ENCODE results near the gene ANO1.

The ANO1 gene

DNA sequence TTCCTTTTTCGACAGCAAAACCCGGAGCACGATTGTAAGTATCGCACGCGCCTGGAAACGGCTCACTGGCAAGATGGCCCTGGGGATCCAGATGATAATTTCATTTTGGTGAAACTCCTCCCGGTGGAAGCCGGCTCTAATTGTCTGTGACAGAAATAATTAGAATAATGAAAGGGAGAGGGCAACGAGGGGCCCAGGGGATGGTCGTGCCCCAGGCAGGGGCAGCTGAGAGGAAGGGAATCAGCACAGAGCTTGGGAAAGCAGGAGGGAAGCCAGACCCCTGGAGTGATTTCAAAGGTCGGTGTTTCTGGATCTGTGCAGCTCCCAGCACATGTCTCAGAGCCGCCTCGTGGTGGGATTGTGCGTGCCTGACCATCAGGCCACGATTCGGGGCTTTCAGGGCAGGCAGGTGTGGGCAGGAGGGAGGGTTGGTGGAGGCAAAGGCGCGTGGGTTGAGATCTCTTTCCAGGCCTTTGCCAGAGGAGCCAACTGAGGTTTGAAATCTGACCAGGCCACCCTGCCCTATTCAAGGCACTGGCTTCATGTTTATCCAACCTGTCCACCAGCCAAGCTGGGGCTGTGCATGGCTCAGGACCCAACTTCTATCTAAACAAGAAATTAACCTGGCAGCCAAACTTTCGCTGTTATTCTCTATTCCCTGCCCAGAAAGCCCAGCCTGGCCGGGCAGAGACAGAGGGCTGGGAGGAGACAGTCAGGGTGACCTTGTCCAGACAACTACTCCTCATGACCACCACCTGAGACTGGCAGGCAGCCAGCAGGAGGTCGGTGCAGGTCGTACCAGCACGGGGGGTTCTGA is 27.8 kb downstream of the ANO1 start:
- TF ChIP-seq, protein P1, sequence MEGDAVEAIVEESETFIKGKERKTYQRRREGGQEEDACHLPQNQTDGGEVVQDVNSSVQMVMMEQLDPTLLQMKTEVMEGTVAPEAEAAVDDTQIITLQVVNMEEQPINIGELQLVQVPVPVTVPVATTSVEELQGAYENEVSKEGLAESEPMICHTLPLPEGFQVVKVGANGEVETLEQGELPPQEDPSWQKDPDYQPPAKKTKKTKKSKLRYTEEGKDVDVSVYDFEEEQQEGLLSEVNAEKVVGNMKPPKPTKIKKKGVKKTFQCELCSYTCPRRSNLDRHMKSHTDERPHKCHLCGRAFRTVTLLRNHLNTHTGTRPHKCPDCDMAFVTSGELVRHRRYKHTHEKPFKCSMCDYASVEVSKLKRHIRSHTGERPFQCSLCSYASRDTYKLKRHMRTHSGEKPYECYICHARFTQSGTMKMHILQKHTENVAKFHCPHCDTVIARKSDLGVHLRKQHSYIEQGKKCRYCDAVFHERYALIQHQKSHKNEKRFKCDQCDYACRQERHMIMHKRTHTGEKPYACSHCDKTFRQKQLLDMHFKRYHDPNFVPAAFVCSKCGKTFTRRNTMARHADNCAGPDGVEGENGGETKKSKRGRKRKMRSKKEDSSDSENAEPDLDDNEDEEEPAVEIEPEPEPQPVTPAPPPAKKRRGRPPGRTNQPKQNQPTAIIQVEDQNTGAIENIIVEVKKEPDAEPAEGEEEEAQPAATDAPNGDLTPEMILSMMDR (conservative IDR thresholded peaks at IDR 0.05), result no peak

GRCh38 chr11:70106757-70107156 is 28.6 kb downstream of the ANO1 start:
- H3K27ac ChIP-seq, result no peak overlapping the region
- TF ChIP-seq, protein P1 (conservative IDR thresholded peaks at IDR 0.05), result no peak

More for the DNA sequence above, 27.8 kb downstream of the ANO1 start:
- no peak overlapping the region for H3K27ac ChIP-seq

GRCh38 chr11:70107191-70107590 is 29.1 kb downstream of the ANO1 start:
- H3K27ac ChIP-seq, result no peak overlapping the region
- TF ChIP-seq, protein P1 (conservative IDR thresholded peaks at IDR 0.05), result no peak

DNA sequence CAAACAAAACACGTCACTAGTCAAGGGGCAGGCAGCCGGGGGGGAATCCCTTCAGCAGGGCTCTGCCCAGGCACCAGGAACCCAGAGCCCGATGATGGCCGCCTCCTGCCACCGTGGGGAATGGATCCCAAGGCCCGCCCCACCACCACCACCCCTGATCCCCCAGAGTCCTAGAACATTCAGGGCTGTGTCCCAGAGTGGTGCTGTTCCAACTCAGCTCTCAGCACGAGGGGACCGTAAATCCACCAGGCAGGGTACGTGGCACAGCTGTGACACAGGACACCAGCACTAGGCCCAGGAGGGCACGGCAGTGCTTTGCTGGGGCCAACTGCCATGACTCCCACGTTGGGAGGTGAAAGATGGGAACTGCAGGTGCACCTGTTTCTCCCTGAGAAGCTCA is 29.6 kb downstream of the ANO1 start:
- H3K27ac ChIP-seq, result no peak overlapping the region
- TF ChIP-seq, protein P1 (conservative IDR thresholded peaks at IDR 0.05), result no peak

DNA sequence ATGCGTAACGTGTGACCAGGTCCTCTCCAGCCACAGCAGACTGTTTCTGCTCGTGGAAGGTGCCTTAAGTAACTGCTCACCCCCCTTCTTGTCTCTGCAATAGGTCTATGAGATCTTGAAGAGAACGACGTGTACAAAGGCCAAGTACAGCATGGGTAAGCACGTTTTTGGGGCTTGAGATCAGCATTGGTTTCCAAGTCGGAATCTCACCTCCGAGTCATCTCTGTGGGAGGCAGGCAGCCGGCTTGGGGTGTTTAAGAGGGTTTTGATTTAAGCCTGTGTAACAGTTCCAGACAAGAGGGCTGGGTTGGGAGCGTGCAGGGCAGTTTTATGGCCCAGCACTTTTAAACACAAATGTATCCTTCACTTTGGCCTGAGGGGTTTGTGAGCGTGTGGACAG is 30.1 kb downstream of the ANO1 start:
- TF ChIP-seq, protein P1 (conservative IDR thresholded peaks at IDR 0.05), result no peak

GRCh38 chr11:70109006-70109405 is 30.9 kb downstream of the ANO1 start:
- TF ChIP-seq, protein P1 (conservative IDR thresholded peaks at IDR 0.05), result no peak

More for the DNA sequence above, 30.1 kb downstream of the ANO1 start:
- no peak overlapping the region for H3K27ac ChIP-seq

DNA sequence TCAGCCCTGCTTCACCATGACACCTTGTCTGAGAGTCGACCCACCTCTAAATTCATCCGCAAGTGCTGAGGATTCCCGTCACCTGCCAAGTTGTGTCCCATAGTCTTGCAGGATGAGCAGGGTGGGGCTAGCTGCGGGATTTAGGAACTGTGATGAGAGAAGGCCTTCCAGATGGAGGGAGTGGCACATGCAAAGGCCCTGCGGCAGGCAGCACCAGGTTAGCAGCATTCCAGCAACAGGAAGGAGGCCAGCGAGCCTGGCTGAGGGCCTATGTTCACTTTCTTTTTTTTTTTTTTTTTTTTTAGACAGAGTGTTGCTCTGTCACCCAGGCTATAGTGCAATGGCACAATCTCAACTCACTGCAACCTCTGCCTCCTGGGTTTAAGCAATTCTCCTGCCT is 31.8 kb downstream of the ANO1 start:
- TF ChIP-seq, protein P1 (conservative IDR thresholded peaks at IDR 0.05), result no peak
- H3K27ac ChIP-seq, result no peak overlapping the region

More at GRCh38 chr11:70109006-70109405, 30.9 kb downstream of the ANO1 start:
- no peak overlapping the region for H3K27ac ChIP-seq

All from VCaP (cell line).